ENCODE measurements around the gene SNRPN. TPM values are rescaled to one million over a fixed set of nuclear protein-coding genes. Genes with fewer than 3 reads are reported as not detected.

Gene SNRPN
- total RNA-seq, 1 experiment from 2014 or later = 900 TPM

DNA sequence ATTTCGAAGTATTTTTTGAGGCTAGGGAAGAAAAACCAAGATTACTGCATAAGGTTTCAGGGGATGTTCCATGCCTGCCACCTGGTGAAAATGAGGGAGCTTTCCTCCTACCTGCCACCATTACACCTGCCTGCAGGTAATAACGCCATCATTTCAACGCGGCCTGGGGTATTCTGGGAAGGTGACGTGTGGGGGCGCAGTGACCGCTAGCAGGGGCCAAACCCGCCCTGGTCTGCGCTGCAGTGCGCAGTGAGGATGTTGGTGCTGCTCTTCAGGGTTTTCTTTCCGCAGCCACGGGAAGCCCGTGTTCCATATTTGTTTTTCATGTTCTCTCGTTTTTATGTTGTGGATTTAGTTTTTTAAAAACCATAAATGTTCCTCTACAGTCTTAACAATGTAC lies 37.4 kb upstream of the SNRPN start:
- no CpG with 5 or more reads among the region's 14 CpGs for WGBS (ENCODE audit: extremely low coverage, insufficient read length, low lambda C conversion rate)
- H2BK20ac ChIP-seq (ENCODE audit: low read depth, low read length, poor library complexity, severe bottlenecking) = no peak overlapping the region

More for the DNA sequence above, 37.4 kb upstream of the SNRPN start:
- H3K4me1 ChIP-seq (ENCODE audit: insufficient read depth, low read length) = peaks cover 2% of the 10 kb centered on the region; the same call in 1 of the 2 replicates
- no peak overlapping the region for H3K4me3 Mint-ChIP-seq
- no peak overlapping the region for H2BK15ac ChIP-seq (ENCODE audit: low read depth, low read length)
- H3K79me2 ChIP-seq (ENCODE audit: insufficient read depth, low read length) = no peaks in the 10 kb centered on the region
- no peaks in the 10 kb centered on the region for H3K27me3 Mint-ChIP-seq (ENCODE audit: low read depth)
- H3K27ac ChIP-seq (ENCODE audit: insufficient read length, low read depth, low read length) = no peak overlapping the region
- TF ChIP-seq, protein P1, sequence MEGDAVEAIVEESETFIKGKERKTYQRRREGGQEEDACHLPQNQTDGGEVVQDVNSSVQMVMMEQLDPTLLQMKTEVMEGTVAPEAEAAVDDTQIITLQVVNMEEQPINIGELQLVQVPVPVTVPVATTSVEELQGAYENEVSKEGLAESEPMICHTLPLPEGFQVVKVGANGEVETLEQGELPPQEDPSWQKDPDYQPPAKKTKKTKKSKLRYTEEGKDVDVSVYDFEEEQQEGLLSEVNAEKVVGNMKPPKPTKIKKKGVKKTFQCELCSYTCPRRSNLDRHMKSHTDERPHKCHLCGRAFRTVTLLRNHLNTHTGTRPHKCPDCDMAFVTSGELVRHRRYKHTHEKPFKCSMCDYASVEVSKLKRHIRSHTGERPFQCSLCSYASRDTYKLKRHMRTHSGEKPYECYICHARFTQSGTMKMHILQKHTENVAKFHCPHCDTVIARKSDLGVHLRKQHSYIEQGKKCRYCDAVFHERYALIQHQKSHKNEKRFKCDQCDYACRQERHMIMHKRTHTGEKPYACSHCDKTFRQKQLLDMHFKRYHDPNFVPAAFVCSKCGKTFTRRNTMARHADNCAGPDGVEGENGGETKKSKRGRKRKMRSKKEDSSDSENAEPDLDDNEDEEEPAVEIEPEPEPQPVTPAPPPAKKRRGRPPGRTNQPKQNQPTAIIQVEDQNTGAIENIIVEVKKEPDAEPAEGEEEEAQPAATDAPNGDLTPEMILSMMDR (conservative IDR thresholded peaks at IDR 0.05) = peak; percentile 9; the same call in 1 of the 3 replicates
- H2AK5ac ChIP-seq (ENCODE audit: insufficient read length, low read length) = no peak overlapping the region
- peaks cover 60 to 77% of the 10 kb centered on the region in 2 experiments for H3K9me3 Mint-ChIP-seq
- H3K27ac Mint-ChIP-seq = no peak overlapping the region
- peaks cover 12 to 13% (median 13%) of the 10 kb centered on the region in 3 experiments for H3K36me3 Mint-ChIP-seq (ENCODE audit: insufficient read depth in 1 of 3, low read depth in 3 of 3)
- H3K4me1 Mint-ChIP-seq = peaks cover 28 to 31% of the 10 kb centered on the region in 2 experiments
- H3K23me2 ChIP-seq (ENCODE audit: insufficient read length, low read depth, low read length, poor library complexity, severe bottlenecking) = no peaks in the 10 kb centered on the region
- H3K9me3 ChIP-seq (ENCODE audit: control insufficient read depth, low read depth, low read length) = peaks cover 9% of the 10 kb centered on the region
- no peak overlapping the region for H3K56ac ChIP-seq (ENCODE audit: insufficient read length, low read depth, low read length)
- no peaks in the 10 kb centered on the region for H3K27me3 ChIP-seq (ENCODE audit: insufficient read depth, low read length)
- H3K9ac ChIP-seq (ENCODE audit: extremely low read depth, insufficient read length, low read length) = no peak overlapping the region
- H2BK12ac ChIP-seq (ENCODE audit: insufficient read length, low read depth, low read length) = no peak overlapping the region
- no peak overlapping the region for H2BK120ac ChIP-seq (ENCODE audit: low read depth, low read length, poor library complexity, severe bottlenecking)
- H4K8ac ChIP-seq (replicated peaks; ENCODE audit: insufficient read length, low read depth, low read length) = no peak overlapping the region
- no peaks in the 10 kb centered on the region for H4K20me1 ChIP-seq (ENCODE audit: control insufficient read depth, insufficient read depth, insufficient read length)
- no peak overlapping the region for H2AFZ ChIP-seq (ENCODE audit: low read length)
- no peak overlapping the region for H3K18ac ChIP-seq (ENCODE audit: insufficient read length, low read depth, low read length)
- H3T11ph ChIP-seq (ENCODE audit: low read length) = no peak overlapping the region
- no peak overlapping the region for H2BK5ac ChIP-seq (ENCODE audit: insufficient read length, low read length)
- peak; percentile 43 for DNase-seq
- H3K79me1 ChIP-seq (ENCODE audit: insufficient read depth, low read depth, low read length, poor library complexity, severe bottlenecking) = no peaks in the 10 kb centered on the region
- H3K14ac ChIP-seq (ENCODE audit: insufficient read depth, low read length) = no peak overlapping the region
- H3K4me2 ChIP-seq (ENCODE audit: insufficient read depth, insufficient read length, low read length) = no peak overlapping the region
- no peak overlapping the region for H4K91ac ChIP-seq (ENCODE audit: insufficient read length, low read depth, low read length)
- no peak overlapping the region for H4K5ac ChIP-seq (ENCODE audit: insufficient read length, low read depth, low read length)
- H3K4ac ChIP-seq (ENCODE audit: low read depth, low read length) = no peak overlapping the region
- H3K23ac ChIP-seq (ENCODE audit: insufficient read length, low read depth, low read length) = no peak overlapping the region

Data from H9 (cell line).